Activated CD4-positive, alpha-beta T cell treated with anti-CD3 and anti-CD28 coated beads, Interleukin-2, amount 50 U/mL, for 1 hour (primary cell): Measurements from ENCODE around the gene SH3BP4.

ENCODE experiments used
- DNase-seq: peaks from one replicate; pipeline ENCODE4 v3.0.0-alpha.2; 2020

SH3BP4 gene

GRCh38 chr2:235097196-235097595, 145.4 kb downstream of the SH3BP4 start:
- DNase-seq, result no peak

GRCh38 chr2:235098269-235098668, 146.5 kb downstream of the SH3BP4 start:
- DNase-seq, result no peak

- DNase-seq, result no peak
Measured at GRCh38 chr2:235098736-235099494, 147.1 kb downstream of the SH3BP4 start.

GRCh38 chr2:235102896-235103295, 151.1 kb downstream of the SH3BP4 start:
- no peak for DNase-seq
